Activated CD8-positive, alpha-beta memory T cell treated with anti-CD3 and anti-CD28 coated beads for 48 hours (primary cell): Measurements from ENCODE around the gene CASS4.
"Not testable (repeated sequence)": the region's sequence is repeated elsewhere in the genome, so short reads cannot be mapped to it uniquely, and the experiment has no call there.

Experiments used
- DNase-seq, 3 experiments: peaks; one replicate each; pipeline ENCODE4 v3.0.0-alpha.2; 2020; ENCODE audit warnings: low read depth in 2 of 3, low spot score in 2 of 3

CASS4 gene, protein sequence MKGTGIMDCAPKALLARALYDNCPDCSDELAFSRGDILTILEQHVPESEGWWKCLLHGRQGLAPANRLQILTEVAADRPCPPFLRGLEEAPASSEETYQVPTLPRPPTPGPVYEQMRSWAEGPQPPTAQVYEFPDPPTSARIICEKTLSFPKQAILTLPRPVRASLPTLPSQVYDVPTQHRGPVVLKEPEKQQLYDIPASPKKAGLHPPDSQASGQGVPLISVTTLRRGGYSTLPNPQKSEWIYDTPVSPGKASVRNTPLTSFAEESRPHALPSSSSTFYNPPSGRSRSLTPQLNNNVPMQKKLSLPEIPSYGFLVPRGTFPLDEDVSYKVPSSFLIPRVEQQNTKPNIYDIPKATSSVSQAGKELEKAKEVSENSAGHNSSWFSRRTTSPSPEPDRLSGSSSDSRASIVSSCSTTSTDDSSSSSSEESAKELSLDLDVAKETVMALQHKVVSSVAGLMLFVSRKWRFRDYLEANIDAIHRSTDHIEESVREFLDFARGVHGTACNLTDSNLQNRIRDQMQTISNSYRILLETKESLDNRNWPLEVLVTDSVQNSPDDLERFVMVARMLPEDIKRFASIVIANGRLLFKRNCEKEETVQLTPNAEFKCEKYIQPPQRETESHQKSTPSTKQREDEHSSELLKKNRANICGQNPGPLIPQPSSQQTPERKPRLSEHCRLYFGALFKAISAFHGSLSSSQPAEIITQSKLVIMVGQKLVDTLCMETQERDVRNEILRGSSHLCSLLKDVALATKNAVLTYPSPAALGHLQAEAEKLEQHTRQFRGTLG

DNA sequence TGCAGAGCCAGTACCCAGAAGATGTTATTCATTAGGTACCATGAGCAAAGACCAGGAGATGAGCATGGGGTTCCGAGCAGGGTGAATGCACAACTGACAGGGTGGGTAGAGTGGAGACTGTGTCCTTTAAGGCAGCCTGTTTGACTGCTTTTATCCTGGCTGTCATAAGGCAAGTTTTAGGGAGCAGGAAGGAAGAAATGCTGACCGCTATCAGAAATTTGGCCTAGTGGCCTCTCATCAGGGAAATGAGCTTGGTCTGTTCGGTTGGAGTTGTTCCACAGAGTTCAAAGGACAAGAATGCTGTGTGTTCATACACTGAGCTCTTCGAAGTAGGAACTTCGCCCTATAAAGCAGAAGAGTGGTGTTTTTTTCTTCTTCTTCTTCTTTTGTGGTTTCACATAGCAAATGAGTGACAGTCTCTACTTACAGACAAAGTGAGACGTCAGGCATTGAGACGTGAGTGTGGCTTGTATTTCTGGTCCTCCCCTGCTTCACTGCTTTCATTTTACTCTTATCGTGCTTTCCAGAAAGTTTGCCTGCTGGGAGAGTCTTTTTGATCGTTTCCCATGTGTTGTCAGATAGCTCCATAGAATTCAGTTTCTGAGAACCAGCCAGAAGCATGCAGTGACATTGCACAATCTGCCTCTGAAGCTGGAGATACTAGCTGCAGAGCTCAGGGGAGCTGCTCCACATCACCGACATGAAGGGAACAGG, at the start of gene CASS4:
CASS4 (plus strand) TSS at position 502 of the 714 bp plus-strand sequence; CDS start at position 701, 199 bp downstream.
- no peak for DNase-seq

DNA sequence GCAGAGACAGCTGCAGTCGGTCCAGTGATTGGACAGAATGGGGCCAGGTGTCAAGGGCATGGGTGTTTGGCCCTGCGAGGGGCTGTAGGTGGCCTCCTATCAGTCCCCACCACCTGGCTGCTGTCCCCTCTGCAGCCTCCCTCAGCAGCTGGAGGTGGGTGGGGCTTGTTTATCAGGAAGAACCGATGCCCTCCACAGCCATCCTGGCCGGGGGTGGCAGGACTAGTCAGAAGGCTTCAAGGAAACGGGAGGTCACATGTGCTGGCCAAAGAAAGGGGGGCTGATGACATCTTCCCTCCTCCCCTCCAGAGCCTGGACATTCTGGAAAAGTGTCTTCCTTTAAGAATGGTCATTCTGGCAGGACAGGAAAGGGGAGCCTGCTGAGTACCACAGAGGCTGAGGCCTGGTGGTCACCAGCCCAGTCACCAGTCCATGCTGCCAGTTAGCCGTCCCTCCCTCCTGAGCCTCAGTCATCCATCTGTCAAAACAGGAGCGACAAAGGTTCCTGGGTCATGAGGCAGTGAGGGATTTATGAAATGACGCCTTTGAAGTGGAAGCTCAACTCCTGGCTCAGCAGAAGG, 49.1 kb upstream of the CASS4 start:
- no peak for DNase-seq

DNA sequence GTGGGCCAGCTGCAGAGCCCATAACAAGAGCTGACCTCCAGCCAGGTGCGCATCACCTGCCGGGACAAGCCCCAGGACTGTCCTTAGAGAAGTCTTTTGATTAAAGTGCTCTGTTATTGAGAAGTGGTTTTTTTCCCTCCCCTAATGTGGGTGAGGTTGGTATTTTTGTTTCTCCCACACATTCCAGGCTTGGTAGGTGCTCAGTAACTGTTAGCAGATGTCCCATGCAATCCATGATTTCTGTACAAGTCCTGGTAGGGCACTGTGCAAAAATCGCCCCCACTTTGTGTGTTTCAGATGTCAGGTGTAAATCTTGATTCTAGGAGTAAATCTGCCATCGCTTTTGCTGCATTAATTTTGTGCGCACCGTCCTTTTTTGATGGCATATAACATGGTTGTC, 48.6 kb upstream of the CASS4 start:
- no peak for DNase-seq

DNA sequence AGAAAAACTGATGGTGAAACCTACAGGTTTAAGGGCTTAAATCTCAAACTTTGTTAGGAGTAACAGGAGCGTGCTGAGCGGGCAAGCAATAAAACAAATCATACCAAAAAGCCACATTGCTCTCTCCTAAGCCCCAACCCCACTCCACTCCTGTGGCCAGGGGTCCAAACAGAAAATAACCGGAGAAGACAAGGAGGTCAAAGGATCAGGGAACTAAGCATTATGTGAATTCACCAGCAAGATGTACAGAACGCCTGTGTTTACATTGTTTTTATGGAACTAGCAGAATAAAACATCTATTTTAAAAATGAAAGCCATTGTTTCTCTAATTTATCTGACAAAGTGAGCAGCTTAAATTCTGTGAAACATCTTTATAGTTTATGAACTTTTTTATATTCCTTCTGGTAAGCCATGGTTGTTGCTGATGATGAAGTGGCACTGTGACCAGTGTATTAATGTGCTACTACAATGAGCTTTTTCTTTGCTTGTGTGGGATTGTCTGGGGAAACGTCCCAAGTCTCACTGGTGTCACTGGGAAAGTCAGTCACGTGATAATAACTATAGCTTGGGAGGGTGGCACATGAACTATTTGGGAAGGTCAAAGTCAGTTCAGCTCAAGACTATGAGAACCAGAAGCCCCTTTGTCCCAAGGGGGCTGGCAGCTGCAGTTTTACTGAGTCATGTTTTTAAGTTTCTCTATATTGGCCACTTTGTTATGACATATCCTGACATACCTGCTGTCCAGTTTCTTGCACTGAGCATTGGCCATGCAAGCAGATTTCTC, 43.5 kb upstream of the CASS4 start:
- no peak for DNase-seq

DNA sequence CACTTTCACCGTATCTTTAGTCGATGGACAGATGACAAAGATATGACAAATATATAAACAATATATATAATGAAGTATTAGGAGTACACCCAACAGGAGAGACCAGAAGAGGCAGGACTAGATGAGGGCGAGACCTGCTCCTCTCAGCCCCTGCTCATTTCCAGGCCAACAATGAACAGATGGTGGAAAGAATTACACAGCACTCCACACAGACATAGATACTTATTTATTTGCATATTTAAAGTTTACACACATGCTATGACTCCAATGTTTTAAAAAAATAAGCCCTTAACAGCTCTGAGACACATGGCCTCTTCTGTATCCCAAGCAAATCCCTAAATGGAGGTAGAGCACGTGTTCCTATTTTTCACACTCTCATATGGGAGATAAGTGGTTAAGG, 42.9 kb upstream of the CASS4 start:
- DNase-seq, result no peak

DNA sequence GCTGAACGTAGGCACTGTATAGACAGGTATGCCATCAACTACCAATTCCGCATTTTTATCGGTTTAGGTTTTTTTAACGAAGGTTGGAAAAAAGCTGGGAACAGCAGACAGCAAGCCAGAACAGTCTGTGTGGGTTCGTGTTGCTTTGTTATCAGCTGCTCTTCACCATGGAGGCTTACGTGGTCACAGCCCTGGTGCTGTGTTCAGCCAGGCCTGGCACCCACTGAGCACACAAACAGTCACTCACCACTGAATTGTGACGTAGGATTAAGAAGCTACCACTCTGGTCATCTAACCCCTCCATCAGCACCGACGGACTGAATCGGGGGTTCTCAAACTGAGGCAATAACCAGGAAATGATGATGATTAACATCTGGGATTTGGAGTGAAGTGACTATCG, 40.1 kb upstream of the CASS4 start:
- no peak for DNase-seq

DNA sequence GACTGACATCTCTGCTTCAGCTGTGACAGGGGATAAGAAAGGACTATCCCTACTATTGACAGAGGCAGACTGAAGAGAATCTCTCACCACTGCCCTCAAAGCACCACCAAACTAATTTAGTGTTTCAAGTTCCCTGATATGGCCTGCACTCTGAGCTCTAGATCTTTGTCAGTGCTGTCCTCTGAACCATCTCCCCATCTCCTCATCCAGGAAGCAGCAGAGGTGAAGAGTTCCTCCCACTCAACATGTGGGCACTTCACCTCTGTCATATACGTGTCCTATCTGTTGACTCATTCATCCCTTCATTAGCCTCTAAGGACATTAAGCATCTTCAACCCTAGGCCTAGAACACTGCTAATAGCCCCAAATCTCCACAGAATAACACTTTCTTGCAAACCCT, 39.2 kb upstream of the CASS4 start:
- no peak for DNase-seq

DNA sequence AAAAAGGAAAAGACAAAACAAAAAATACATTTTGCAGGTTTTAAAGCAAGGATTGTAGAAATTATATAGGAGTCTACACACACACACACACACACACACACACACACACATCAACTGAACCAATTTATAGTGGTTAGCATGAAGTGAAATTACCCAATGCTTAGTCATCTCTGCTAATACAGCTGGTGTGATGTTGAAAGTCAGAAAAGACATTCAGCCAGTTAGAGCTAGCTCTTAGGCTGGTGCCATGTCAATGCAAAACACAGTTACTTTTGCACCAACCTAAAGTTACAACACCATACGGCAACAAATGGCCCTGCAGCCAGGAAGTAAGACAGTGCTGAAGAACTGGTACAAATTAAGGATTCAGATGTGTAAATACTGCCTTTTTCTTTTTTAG, 38.1 kb upstream of the CASS4 start:
- no peak for DNase-seq

DNA sequence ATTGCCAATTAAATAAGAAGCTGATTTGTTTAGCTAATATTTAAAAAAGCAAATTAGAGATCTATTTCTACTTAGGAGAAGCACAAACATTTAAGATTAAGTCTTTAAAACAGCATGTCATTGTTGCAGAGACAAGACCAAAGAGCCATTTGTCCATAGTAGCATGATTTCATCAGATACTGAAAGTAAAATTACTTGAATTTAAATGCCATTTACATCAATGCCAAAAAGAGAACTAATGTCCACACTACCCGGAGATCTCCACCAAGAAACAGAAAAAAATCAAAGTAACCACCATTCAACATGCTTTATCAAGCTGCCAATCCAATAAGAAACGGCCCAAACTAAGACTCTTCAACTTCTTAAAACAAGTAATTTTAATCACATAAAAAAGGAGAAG, 35.7 kb upstream of the CASS4 start:
- no peak for DNase-seq

DNA sequence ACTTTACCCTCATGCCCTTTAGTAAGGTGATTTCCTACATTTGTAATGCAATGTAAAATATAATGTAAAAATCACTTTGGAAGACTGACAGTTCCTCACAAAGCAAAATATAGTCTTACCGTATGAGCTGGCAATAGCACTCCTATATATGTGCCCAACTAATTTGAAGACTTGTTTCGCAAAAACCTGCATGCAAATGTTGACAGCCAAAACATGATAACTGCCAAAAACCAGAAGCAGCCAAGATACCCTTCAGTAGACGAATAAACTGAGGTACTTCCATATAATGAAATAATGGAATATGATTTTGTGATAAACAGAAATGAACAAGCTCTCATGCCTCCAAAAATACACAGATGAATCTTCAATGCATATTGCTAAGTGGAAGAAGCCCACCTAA, 33.7 kb upstream of the CASS4 start:
- no peak for DNase-seq

DNA sequence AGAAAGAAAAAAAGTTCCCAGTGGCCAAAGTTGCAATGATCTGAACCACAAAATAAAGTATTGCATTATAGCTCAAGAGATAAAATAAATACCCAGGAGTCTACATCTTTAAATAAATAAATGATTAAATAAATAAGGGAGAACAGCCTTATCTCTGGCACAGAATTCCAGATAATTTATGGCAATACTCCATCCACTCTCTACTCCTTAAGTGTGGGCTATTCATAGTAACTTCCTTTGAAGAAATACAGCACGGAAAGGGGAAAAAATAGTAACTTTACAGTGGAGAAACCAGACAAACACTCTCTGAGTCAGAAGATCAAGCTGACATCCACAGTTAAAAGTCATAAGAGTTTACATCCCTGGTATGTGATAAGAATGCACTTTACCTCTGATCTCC, 31.7 kb upstream of the CASS4 start:
- no peak for DNase-seq

DNA sequence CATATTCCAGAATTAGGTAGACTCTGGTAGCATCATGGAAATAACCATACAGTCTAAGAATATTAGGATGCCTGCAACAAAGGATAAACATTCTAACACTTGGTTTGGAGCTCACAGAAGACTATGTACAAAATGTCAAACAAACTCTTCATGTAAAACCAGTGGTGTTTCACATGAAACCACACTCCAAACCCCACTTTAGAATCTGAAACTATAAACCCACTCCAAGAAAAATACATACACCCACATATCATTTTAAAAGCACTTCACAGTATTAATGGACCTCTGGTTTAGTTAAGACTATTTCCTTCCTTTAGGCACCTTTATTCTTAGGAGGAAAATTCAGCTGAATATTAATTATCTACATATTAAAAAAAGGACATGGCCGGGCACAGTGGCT, 30.6 kb upstream of the CASS4 start:
- DNase-seq, result no peak

DNA sequence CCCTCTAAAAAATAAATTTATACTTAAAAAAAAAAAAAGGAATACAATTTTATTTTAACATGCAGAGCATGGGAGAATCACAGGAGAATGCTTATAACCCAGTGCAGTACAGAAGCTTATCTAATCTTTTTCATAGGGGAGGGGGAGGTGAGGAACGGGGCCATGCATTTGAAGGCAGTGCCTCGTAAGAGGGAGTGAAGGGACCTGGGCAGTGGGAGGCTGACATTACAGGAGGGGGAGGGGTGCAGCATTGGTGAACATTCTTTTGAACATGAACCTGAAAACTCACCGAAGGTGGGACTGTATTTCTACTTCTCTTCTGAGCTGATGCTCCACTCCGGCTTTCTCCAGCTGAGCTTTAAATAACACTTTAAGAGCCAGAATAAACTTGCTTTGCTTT, 29.4 kb upstream of the CASS4 start:
- no peak for DNase-seq

DNA sequence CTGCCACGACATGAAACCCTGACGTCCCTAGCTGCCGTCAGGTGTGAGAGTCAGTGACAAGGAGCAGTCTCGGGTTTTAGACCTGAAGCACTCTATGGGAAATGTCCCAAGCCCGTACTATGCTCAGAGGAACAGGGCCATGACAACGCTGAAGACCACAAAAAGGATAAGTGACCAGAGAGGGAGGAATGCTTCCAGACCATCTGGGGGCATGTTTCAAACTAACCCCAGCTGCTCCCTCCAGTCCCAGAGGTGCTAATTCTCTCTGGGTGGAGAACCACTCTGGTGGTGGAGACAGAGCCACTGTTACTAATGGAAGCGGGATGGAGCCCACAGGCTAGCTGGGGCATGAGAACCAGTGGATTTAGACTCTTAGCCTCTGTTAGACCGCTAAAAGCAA, 28.7 kb upstream of the CASS4 start:
- no peak for DNase-seq

DNA sequence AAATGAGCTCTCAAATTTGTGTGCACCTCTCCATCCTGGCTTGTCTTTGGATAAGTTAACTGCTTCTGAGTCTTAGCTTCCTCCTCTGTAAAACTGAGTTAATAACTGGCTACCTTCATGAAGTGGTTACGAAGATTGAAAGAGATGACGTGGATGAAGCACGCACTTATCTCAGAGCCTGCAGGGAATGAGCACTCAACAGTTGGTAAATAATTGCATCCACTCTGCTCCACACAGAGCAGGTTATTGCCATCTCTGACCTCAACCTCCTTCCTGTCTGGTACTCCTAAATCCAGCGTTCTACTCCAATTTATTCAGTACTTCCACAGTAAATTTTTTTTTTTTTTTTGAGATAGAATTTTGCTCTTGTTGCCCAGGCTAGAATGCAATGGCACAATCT, 26.9 kb upstream of the CASS4 start:
- DNase-seq, result no peak

DNA sequence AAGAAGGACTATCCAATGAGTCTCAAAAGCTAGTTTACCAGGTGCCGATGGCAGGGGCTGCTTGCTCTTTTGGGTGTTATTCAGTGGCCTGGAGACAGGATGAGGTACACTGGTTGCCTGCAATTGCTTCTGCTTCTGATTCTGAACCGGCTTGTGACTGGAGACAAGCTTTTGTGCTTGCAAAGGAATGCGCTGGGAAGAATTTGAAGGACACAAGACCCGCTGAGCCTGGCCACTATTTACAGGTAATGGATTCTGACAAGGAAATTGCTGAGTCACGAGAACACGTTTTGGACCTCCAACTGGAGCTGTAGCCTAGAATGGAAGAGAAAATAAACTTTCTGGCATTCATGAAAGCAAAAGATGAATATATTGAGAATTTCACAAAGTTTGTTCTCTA, 25.8 kb upstream of the CASS4 start:
- DNase-seq, result no peak

DNA sequence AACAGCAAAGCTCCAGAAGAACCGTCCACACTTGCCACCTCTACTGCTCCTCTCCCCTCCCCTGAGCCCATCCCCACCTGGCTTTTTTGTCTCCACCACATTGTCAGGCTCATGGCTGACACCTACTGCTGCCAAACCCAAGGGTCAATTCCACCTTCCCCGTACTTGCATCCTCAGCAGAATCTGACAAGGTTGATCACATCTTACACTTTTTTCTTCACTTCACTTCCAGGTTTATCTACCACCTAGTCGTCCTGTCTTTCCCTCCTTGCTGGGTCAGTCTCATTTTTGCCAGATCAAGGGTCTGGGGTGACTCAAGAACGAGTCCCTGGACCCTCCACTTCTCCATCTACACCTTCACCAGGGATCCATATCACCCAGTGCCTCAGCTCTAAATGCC, 23.2 kb upstream of the CASS4 start:
- DNase-seq, result no peak

DNA sequence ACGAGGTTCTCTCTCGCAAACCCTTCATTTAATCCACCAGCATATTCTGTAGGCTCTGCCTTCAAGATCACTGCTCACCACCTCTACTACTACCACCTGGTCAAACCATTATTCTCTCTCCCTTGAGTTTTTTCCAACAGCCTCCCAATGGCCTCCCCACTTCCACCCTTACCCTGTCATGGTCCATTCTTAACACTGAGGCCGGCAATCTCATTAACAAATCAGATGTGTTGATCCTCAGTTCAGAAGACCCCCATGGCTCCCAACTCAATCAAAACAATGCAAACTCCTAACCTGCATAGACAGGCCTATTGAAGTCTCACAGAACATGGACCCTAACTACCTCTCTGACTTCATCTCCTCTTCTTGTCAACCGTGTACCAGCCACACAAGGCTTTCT, 22.3 kb upstream of the CASS4 start:
- DNase-seq, result no peak

DNA sequence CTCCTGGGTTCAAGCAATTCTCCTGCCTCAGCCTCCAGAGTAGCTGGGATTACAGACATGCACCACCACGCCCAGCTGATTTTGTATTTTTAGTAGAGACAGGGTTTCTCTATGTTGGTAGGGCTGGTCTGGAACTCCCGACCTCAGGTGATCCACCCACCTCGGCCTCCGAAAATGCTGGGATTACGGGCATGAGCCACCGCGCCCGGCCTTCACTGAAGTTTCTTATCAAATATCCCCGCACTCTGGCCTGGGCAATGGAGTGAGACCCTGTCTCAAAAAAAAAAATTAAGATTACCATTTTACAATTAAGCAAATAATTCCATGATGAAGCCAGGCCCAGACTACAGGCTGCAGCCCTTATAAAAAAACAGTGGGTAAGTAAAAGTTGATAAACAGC, 21.7 kb upstream of the CASS4 start:
- DNase-seq, result not testable (repeated sequence)

DNA sequence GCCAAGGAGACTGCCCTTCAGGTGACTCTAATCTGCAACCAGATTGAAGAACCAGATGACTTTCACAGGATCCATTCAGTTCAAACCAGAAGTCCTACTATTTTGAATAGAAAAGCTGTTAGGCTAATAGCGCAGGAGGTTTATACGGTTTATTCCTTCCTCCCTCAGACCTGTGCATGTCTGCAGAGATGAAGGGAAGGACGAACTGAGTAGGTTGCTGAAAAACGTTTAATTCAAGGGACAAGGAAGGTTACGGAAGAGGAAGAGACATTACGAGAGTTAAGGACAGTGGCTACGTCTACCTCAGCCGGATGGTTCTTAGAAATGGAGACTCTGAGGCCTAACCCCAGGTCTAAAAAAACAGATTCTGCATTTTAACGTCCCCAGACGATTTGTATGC, 21.0 kb upstream of the CASS4 start:
- DNase-seq, result no peak

DNA sequence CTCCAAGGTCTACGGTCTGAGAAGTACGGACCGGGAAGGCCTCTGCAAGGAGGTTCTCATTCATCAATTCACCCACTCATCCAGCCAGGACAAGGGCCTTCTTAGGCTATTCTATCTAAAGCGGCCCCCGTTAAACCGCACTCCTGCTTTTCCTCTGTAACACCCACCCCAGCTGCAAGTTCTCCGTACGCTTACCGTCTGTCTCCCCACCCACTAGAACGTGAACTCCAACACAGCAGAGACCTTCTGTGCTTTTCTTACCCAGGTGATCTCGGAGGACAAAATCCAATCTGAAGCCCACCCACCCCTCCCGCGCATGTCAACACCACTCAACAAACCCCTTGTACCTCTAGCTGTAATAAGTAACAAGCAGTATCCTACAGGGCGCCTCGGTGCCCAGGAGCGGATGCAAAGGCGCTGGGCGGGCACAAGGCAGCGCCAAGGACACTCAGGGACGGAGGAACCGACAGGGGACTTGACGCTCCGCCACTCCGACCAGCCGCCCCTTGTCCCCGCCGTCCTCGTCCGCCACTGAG, 20.4 kb upstream of the CASS4 start:
- no peak for DNase-seq
